ENCODE data around the gene PRKCE.

Gene PRKCE

GRCh38 chr2:45794134-45794617 is 142.7 kb downstream of the PRKCE start:
- Histone ChIP-seq H3K27me3 (no peaks in the 10 kb centered on the region), H3K27ac (no peak overlapping the region), H3K9me3 (no peaks in the 10 kb centered on the region), H3K4me1 (no peaks in the 10 kb centered on the region), H3K4me3 (no peak overlapping the region), H3K36me3 (no peaks in the 10 kb centered on the region)
- TF ChIP-seq CTCF (IDR thresholded peaks at IDR 0.05), result no peak
- intact Hi-C loops (cut with DNase I; ENCODE audit: low total_unique reads), result no loop called here
- DNase-seq, result peak in 1 of 2 donors; percentile 17

DNA sequence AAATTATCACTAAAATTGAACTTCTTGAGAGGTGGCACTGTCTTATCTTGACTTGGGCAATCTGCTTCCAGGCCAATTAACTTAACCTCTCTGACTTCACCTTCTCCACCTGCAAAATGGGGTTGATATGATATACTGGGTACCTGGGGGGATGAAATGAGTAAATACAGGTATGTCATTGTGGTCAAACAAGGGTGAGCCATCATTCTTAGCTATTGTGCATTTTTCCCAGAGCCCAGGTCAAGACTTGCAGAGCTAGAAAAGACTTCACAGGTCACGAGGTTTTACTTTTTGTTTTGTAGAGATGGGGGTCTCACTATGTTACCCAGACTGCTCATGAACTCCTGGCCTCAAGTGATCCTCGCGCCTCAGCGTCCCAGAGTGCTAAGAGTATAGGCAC is 145.0 kb downstream of the PRKCE start:
- no peaks in the 10 kb centered on the region for H3K27me3 ChIP-seq
- no peaks in the 10 kb centered on the region for H3K9me3 ChIP-seq
- no peaks in the 10 kb centered on the region for H3K36me3 ChIP-seq
- no peak overlapping the region for H3K4me3 ChIP-seq
- no peak for TF ChIP-seq CTCF (IDR thresholded peaks at IDR 0.05)
- H3K4me1 ChIP-seq, result no peaks in the 10 kb centered on the region
- intact Hi-C loops (cut with DNase I; ENCODE audit: low total_unique reads), result no loop called here
- no peak for DNase-seq
- no peak overlapping the region for H3K27ac ChIP-seq

GRCh38 chr2:45797451-45798230 is 146.2 kb downstream of the PRKCE start:
- peak in 1 of 2 donors; percentile 13 for DNase-seq
- no peak for TF ChIP-seq CTCF (IDR thresholded peaks at IDR 0.05)
- intact Hi-C loops (cut with DNase I; ENCODE audit: low total_unique reads), result no loop called here
- Histone ChIP-seq H3K27me3 (no peaks in the 10 kb centered on the region), H3K9me3 (no peaks in the 10 kb centered on the region), H3K36me3 (no peaks in the 10 kb centered on the region), H3K4me1 (no peaks in the 10 kb centered on the region), H3K27ac (no peak overlapping the region), H3K4me3 (no peak overlapping the region)

DNA sequence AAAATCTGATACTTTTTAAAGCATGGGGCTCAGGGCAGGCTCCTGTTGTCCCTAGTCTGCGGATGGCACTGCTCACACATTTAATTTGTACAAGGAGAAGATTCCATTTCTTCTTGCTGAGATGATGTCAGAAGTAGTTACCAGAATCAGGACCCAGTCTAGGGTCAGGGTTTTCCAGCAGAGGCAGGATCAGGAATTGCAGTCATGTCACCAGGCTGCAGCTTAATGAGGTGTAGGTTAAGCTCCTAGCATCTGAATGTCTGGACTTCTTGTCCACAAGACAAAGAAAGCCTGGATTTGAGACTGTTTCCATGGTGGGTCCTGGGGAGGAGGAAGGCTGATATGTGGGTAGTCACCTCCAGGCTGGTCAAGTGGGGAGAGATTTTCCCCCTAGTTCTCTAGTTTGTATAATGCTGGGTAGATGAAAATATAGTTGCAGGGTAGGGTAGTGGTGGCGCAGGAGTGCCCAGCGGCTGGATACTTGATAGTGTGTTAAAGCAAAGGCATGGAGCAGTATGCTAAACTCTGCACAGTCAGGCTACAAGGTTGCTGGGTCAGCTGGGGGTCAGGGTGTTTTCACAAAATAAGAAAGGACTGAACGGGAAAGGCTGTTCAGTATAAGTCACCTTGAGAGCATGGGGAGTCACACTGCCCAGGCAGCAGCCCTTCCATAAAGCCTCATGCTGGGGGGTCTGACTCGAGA is 148.4 kb downstream of the PRKCE start:
- intact Hi-C loops (cut with DNase I; ENCODE audit: low total_unique reads), result no loop called here

More for the DNA sequence above, 148.4 kb downstream of the PRKCE start:
- no peaks in the 10 kb centered on the region for H3K36me3 ChIP-seq
- no peak overlapping the region for H3K27ac ChIP-seq
- no peaks in the 10 kb centered on the region for H3K9me3 ChIP-seq
- H3K4me1 ChIP-seq, result no peaks in the 10 kb centered on the region
- no peak overlapping the region for H3K4me3 ChIP-seq
- TF ChIP-seq CTCF (IDR thresholded peaks at IDR 0.05), result no peak
- peak in 1 of 2 donors; percentile 10 for DNase-seq
- no peaks in the 10 kb centered on the region for H3K27me3 ChIP-seq
